GM06990 (cell line): ENCODE results near the gene SPDEF.

Source experiments
- DNase-seq: peaks from one replicate; pipeline ENCODE4 v3.0.0-alpha.2; 2011; ENCODE audit not compliant: insufficient read length; ENCODE audit errors: extremely low read depth
- H3K27me3 ChIP-seq: replicated peaks from 2 replicates; pipeline ENCODE4 v1.6.0; 2011; ENCODE audit warnings: low read length; ENCODE audit not compliant: control insufficient read depth, insufficient read depth
- H3K36me3 ChIP-seq: 2 replicates; pipeline ENCODE4 v1.5.1; 2011; ENCODE audit warnings: low read length; ENCODE audit not compliant: control insufficient read depth, insufficient read depth
- H3K4me3 ChIP-seq: replicated peaks from 2 replicates; pipeline ENCODE4 v1.5.1; 2011; ENCODE audit warnings: low read depth, mild to moderate bottlenecking, control low read depth, low read length
- TF ChIP-seq, protein P1 (sequence below): IDR thresholded peaks from 2 replicates; pipeline ENCODE4 v1.5.1; 2011; ENCODE audit warnings: low read length, control low read depth, mild to moderate bottlenecking, inconsistent platforms; ENCODE audit not compliant: insufficient read depth, poor library complexity, severe bottlenecking

Gene SPDEF

DNA sequence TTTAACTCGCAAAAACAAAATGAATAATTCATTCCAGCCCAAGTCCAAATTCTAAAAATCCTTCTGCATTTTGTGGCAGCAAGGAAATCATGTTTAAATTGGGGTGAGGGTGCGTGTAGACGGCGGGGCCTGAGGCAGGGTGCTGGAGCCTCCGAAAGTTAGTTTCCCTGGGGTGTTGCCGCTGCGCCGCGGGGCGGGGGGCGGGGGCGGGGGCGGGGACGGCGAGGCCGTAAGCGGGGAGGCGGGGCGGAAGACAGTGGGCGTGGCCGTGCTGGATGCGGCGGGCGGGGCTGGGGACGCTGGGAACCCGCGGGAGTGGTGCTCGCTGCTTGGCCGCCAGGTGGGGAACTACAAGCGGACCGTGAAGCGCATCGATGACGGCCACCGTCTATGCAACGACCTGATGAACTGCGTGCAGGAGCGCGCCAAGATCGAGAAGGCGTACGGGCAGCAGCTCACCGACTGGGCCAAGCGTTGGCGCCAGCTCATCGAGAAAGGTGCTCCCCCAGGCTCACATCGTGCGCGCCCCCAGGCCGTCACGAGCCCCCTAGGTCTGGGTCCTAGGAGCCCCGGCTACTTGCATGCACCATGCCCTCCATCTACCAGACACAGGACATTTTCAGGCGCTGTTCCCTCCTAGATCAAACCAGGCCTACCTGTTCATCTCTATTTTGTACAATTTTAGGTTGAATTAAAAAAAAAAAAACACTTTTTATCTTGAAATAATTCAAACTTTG, 29.0 kb downstream of the SPDEF start:
- TF ChIP-seq, protein P1, sequence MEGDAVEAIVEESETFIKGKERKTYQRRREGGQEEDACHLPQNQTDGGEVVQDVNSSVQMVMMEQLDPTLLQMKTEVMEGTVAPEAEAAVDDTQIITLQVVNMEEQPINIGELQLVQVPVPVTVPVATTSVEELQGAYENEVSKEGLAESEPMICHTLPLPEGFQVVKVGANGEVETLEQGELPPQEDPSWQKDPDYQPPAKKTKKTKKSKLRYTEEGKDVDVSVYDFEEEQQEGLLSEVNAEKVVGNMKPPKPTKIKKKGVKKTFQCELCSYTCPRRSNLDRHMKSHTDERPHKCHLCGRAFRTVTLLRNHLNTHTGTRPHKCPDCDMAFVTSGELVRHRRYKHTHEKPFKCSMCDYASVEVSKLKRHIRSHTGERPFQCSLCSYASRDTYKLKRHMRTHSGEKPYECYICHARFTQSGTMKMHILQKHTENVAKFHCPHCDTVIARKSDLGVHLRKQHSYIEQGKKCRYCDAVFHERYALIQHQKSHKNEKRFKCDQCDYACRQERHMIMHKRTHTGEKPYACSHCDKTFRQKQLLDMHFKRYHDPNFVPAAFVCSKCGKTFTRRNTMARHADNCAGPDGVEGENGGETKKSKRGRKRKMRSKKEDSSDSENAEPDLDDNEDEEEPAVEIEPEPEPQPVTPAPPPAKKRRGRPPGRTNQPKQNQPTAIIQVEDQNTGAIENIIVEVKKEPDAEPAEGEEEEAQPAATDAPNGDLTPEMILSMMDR = peak; percentile 72
- no peak overlapping the region; the same call in none of the 2 replicates for H3K4me3 ChIP-seq
- no peaks in the 10 kb centered on the region; the same call in 1 of the 2 replicates for H3K27me3 ChIP-seq

DNA sequence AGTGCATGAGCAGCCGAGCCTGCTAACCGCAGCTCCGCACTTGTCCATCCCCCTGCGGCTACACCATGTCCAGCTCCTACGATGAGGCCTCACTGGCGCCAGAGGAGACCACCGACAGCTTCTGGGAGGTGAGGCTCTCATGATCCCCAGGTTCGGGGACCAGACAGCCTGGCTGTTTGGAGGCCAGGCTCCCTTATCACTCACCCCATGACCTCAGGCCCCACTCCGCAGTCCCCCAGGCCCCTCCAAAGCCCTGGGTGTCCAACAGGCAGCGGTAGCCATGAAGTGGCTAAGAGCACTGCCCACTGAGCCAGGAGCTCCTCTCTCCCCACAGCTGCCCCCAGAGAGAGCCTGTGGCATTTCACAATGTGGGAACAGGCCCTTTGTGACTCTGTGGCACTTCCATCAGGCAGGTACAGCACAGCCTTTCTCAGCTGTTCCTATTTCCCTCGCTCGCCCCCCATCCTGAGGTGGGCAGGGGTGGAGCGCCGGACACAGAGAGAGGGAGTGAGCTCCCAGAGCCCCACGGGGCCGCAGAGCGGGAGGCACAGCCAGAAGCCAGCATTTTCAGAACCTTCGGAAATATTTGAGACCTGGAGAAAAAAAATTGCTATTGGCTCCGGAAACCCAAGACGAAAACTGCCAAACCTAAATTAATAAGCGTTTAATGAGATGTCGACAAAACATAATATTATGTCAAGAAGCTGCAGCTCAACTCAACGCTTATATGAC, 29.7 kb downstream of the SPDEF start:
- Histone ChIP-seq H3K36me3 (no peaks in the 10 kb centered on the region), H3K27me3 (no peaks in the 10 kb centered on the region; the same call in 1 of the 2 replicates), H3K4me3 (no peak overlapping the region; the same call in 1 of the 2 replicates)
- TF ChIP-seq, protein P1 = no peak
- no peak for DNase-seq

More for the DNA sequence above, 29.0 kb downstream of the SPDEF start:
- DNase-seq = peak; percentile 89
- H3K36me3 ChIP-seq = no peaks in the 10 kb centered on the region

DNA sequence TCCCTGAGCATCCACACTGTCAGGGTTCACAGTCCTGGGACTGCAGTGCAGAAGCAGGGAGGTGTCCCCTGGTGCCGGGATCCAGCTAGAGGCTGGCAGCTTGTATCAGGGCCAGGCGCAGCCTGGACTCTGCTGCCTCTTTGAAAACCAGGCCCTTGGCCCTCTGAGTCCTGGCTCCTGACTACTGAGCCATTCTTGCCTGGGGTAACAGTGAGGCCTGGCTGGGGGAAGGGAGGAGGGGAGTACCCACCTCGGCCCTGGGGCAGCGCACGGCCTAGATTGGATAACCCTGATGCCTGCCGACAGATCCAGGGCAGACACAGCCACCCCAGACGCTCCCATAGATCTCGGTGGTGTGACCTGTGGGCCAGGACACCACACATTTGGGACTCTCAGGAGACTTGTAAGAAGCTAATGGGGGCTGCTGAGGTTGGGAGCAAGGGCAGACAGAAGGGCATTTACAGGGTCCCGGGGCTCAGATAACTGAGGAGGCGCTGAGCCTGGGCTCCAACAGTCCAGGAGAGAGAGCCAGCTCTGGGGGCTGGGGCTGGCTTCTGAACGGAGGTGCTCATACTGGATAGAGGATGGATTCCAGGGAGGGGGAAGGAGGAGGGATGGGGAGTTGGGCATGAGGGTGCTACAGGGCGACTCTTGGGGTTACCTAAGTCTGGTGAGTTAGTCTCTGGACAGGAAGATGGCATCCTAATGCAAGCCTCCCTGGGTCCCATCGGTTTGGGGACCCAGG, 30.5 kb downstream of the SPDEF start:
- Histone ChIP-seq H3K4me3 (no peak overlapping the region), H3K27me3 (no peaks in the 10 kb centered on the region; the same call in 1 of the 2 replicates), H3K36me3 (no peaks in the 10 kb centered on the region)
- no peak for DNase-seq
- TF ChIP-seq, protein P1 = no peak

DNA sequence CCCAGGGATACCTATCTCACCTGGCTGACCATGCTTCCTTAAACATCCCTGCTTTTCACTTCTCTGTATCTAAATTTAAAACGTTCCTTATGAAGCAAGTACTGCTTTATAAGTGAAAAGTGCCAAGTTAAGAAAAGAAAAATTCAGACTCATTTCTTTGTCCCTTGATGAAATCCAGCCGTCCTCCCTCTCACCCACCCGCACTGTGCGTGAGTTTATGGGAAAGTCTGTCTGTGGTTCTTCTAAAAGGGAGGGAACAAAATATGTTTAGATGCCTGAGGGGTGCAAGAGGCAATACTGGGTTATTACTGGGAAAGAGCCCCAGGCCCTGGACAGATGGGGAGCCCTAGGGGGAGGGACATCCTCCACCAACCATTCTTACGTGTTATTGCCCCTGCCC, 31.2 kb downstream of the SPDEF start:
- no peak for DNase-seq
- TF ChIP-seq, protein P1 = no peak
- H3K27me3 ChIP-seq = no peaks in the 10 kb centered on the region; the same call in 1 of the 2 replicates
- no peak overlapping the region for H3K4me3 ChIP-seq
- H3K36me3 ChIP-seq = no peaks in the 10 kb centered on the region

DNA sequence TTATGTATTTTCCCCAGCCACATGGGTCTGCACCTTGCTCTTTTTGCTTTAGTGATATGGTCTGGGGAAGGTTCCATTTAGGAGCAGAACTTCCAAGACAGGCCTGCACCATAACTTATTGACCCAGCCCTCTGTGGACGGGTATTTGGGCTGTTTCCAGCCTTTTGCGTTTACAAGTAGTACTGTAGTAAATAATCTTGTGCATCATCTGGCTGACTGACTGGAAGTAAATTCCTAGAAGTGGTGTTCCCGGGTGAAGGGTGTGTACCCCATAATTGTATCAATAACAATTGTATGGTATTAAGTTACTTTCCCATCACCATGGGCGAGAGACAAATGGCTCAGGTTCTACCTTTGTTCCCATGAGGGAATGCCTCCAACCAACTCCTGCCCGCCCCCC, 31.6 kb downstream of the SPDEF start:
- no peaks in the 10 kb centered on the region for H3K36me3 ChIP-seq
- DNase-seq = no peak
- H3K27me3 ChIP-seq = no peaks in the 10 kb centered on the region; the same call in 1 of the 2 replicates
- TF ChIP-seq, protein P1 = no peak
- no peak overlapping the region for H3K4me3 ChIP-seq
